SH-SY5Y (cell line): ENCODE results near the gene HEG1.

Experiments
- GATA2 ChIP-seq: IDR thresholded peaks from 2 replicates; pipeline ENCODE4 v1.6.1; 2011; ENCODE audit warnings: mild to moderate bottlenecking, low read depth, low read length
- GATA3 ChIP-seq: IDR thresholded peaks from 2 replicates; pipeline ENCODE4 v1.6.1; 2011; ENCODE audit warnings: low read depth, mild to moderate bottlenecking, low read length, moderate library complexity

GRCh38 chr3:124923833-124924232, 132.0 kb downstream of the HEG1 start:
- no peak for TF ChIP-seq GATA2
- TF ChIP-seq GATA3: no peak
